ENCODE data around the gene TTC17. TPM values are rescaled to one million over a fixed set of nuclear protein-coding genes. Genes with fewer than 3 reads are reported as not detected.

TTC17 gene
- total and polyA plus RNA-seq, 9 of the 15 experiments (the other 6 are each of a cell fraction or from before 2014, with no cell fraction given), result 19.7 to 99.1 (median 53.3) TPM

DNA sequence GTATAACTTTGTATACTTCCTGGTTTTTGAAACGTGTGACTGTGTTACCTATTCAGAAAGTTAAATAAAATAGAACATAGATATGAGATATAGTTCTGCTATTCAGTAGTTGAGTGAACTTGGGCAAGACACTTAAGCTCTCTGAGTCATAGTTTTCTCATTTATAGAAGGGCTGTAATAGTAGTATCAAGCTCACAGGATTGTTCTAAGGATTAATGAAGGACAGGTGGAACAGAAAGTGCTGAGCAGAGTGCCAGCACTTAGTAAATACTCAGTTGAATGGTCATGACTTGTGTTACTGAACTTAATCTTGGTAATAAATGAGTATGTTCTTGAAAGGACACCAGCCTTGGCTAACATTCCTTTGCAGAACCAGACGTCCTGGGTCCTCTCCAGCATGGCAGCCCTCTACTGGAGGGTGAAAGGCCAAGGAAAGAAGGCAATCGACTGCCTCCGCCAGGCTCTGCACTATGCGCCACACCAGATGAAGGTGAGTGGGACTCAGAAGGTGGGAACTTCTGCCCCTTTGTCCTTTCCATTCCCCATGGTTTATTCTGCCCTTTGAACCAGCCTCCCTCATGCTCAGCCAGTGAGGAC lies 131.2 kb downstream of the TTC17 start:
- Histone ChIP-seq H3K9me3 (replicated peaks; ENCODE audit: control insufficient read depth, insufficient read depth, low read depth, low read length) (no peaks in the 10 kb centered on the region), H4K20me1 (replicated peaks; ENCODE audit: control insufficient read depth, insufficient read depth, low read length) (no peaks in the 10 kb centered on the region), H3K4me2 (ENCODE audit: insufficient read depth, low read length) (no peak overlapping the region), H3K9me1 (ENCODE audit: control insufficient read depth, insufficient read depth, low read length) (no peaks in the 10 kb centered on the region), H3K4me3 (no peak overlapping the region), H3K4me1 (replicated peaks in 1 of 2; ENCODE audit: control insufficient read depth in 2 of 2, insufficient read depth in 2 of 2, low read length in 2 of 2) (no peaks in the 10 kb centered on the region), H3K79me2 (ENCODE audit: control insufficient read depth, insufficient read depth, low read length) (no peaks in the 10 kb centered on the region), H2AFZ (ENCODE audit: low read depth, low read length) (no peak overlapping the region), H3K36me3 (ENCODE audit: control insufficient read depth, insufficient read depth, low read length) (peaks cover 56% of the 10 kb centered on the region), H3K27ac (ENCODE audit: extremely low read depth, low read depth, low read length) (no peak overlapping the region), H3K9ac (ENCODE audit: insufficient read depth in 1 of 2, low read depth in 2 of 2, low read length in 2 of 2) (no peak overlapping the region), H3K27me3 (ENCODE audit: control insufficient read depth in 2 of 2, insufficient read depth in 2 of 2, low read length in 2 of 2) (no peaks in the 10 kb centered on the region)
- ChIA-PET CTCF (ENCODE audit: low intra/inter-chr PET ratio) (no interaction called here), POLR2A (no interaction called here)
- intact Hi-C loops (cut with micrococcal nuclease), result no loop called here
- BruUV-seq (replicated peaks), result no TSS peak
- DNase-seq (ENCODE audit: extremely low read depth in 1 of 4, low spot score in 3 of 4) (no peak), FAIRE-seq (no peak), ATAC-seq (no peak)
- TF ChIP-seq SETDB1 (IDR thresholded peaks at IDR 0.05; ENCODE audit: low read length) (no peak), ZNF224 (CRISPR knock-in tag; IDR thresholded peaks at IDR 0.05) (no peak)
- TF ChIP-seq, protein P1, sequence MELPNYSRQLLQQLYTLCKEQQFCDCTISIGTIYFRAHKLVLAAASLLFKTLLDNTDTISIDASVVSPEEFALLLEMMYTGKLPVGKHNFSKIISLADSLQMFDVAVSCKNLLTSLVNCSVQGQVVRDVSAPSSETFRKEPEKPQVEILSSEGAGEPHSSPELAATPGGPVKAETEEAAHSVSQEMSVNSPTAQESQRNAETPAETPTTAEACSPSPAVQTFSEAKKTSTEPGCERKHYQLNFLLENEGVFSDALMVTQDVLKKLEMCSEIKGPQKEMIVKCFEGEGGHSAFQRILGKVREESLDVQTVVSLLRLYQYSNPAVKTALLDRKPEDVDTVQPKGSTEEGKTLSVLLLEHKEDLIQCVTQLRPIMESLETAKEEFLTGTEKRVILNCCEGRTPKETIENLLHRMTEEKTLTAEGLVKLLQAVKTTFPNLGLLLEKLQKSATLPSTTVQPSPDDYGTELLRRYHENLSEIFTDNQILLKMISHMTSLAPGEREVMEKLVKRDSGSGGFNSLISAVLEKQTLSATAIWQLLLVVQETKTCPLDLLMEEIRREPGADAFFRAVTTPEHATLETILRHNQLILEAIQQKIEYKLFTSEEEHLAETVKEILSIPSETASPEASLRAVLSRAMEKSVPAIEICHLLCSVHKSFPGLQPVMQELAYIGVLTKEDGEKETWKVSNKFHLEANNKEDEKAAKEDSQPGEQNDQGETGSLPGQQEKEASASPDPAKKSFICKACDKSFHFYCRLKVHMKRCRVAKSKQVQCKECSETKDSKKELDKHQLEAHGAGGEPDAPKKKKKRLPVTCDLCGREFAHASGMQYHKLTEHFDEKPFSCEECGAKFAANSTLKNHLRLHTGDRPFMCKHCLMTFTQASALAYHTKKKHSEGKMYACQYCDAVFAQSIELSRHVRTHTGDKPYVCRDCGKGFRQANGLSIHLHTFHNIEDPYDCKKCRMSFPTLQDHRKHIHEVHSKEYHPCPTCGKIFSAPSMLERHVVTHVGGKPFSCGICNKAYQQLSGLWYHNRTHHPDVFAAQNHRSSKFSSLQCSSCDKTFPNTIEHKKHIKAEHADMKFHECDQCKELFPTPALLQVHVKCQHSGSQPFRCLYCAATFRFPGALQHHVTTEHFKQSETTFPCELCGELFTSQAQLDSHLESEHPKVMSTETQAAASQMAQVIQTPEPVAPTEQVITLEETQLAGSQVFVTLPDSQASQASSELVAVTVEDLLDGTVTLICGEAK (IDR thresholded peaks at IDR 0.05), result no peak
- TF ChIP-seq, protein P1 (CRISPR knock-in tag; IDR thresholded peaks at IDR 0.05), result no peak
- 87% methylated on average over 5 of the region's 5 CpGs for WGBS (ENCODE audit: insufficient coverage, low coverage, missing lambda C conversion rate)
- in situ Hi-C loops (cut with MboI), result no loop called here

Data from K562 (cell line).